ENCODE results near the gene AP3B2. TPM values are rescaled to one million over a fixed set of nuclear protein-coding genes. Genes with fewer than 3 reads are reported as not detected.

Gene AP3B2
- total and polyA plus RNA-seq, 2 donors (not counting 3 experiments of a cell fraction or from before 2014, with no cell fraction given): not detected

DNA sequence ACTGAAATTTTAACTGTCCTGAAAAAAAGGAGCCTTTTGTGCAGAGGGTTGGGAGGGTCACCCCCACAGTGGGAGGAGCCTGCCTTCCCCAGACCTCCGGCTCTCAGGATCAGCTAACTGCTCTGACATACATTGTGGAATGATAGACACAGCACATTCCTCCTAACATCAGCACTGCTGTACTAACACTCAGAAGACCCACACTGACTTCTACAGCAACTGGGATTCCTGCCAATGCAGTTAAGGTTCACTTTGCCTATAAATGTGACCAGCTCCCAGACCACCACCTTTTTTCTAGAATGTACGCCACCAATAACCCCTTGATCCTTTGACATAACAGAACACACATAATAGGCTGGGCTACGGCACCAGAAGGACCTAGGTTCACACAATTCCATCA is 65.7 kb downstream of the AP3B2 start:
- TF ChIP-seq POLR2A (IDR thresholded peaks at IDR 0.05; ENCODE audit: low read depth, low read length) (no peak), GATA2 (IDR thresholded peaks at IDR 0.05; ENCODE audit: insufficient read depth, insufficient read length, low read depth, low read length) (no peak), MYC (IDR thresholded peaks at IDR 0.05; ENCODE audit: low read depth, low read length) (no peak), EZH2 (IDR thresholded peaks at IDR 0.05; ENCODE audit: borderline replicate concordance, low read depth, low read length, severe bottlenecking) (no peak), POLR2AphosphoS5 (IDR thresholded peaks at IDR 0.05; ENCODE audit: insufficient read depth, low read depth, low read length) (no peak), FOS (IDR thresholded peaks at IDR 0.05; ENCODE audit: borderline replicate concordance, insufficient read depth, low read length) (no peak), JUN (IDR thresholded peaks at IDR 0.05; ENCODE audit: borderline replicate concordance, insufficient read depth, insufficient read length, low read depth) (no peak)
- TF ChIP-seq, protein P1, sequence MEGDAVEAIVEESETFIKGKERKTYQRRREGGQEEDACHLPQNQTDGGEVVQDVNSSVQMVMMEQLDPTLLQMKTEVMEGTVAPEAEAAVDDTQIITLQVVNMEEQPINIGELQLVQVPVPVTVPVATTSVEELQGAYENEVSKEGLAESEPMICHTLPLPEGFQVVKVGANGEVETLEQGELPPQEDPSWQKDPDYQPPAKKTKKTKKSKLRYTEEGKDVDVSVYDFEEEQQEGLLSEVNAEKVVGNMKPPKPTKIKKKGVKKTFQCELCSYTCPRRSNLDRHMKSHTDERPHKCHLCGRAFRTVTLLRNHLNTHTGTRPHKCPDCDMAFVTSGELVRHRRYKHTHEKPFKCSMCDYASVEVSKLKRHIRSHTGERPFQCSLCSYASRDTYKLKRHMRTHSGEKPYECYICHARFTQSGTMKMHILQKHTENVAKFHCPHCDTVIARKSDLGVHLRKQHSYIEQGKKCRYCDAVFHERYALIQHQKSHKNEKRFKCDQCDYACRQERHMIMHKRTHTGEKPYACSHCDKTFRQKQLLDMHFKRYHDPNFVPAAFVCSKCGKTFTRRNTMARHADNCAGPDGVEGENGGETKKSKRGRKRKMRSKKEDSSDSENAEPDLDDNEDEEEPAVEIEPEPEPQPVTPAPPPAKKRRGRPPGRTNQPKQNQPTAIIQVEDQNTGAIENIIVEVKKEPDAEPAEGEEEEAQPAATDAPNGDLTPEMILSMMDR (IDR thresholded peaks at IDR 0.05; ENCODE audit: extremely low read depth in 1 of 2, insufficient read depth in 1 of 2, low read depth in 1 of 2, low read length in 2 of 2): no peak
- TF ChIP-seq, protein P2, sequence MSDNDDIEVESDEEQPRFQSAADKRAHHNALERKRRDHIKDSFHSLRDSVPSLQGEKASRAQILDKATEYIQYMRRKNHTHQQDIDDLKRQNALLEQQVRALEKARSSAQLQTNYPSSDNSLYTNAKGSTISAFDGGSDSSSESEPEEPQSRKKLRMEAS (IDR thresholded peaks at IDR 0.05; ENCODE audit: insufficient read depth, insufficient read length): no peak
- DNase-seq (ENCODE audit: low read depth, low spot score) (no peak), FAIRE-seq (no peak)
- Histone ChIP-seq H3K27me3 (ENCODE audit: control insufficient read depth in 2 of 2, insufficient read depth in 2 of 2, low read length in 2 of 2) (peaks cover 40 to 55% of the 10 kb centered on the region in 2 experiments), H3K4me2 (ENCODE audit: insufficient read depth, low read length) (no peak overlapping the region), H3K9me3 (replicated peaks; ENCODE audit: control insufficient read depth, insufficient read depth, low read length) (no peaks in the 10 kb centered on the region), H3K4me3 (replicated peaks in 1 of 3; ENCODE audit: insufficient read depth in 1 of 3, low read depth in 1 of 3, low read length in 3 of 3) (no peak overlapping the region), H3K36me3 (ENCODE audit: control insufficient read depth in 2 of 2, extremely low read depth in 1 of 2, insufficient read depth in 2 of 2, low read length in 2 of 2) (no peaks in the 10 kb centered on the region), H3K9me1 (replicated peaks; ENCODE audit: control insufficient read depth, extremely low read depth, insufficient read depth, low read length) (no peaks in the 10 kb centered on the region), H4K20me1 (replicated peaks; ENCODE audit: control insufficient read depth, extremely low read depth, insufficient read depth, low read length) (no peaks in the 10 kb centered on the region), H3K4me1 (ENCODE audit: control insufficient read depth, extremely low read depth, insufficient read depth, low read length) (no peaks in the 10 kb centered on the region), H3K79me2 (ENCODE audit: control insufficient read depth, insufficient read depth, low read length) (no peaks in the 10 kb centered on the region), H3K9ac (replicated peaks; ENCODE audit: extremely low read depth, insufficient read depth, low read length) (no peak overlapping the region), H3K27ac (ENCODE audit: insufficient read depth, low read depth, low read length) (no peak overlapping the region), H2AFZ (ENCODE audit: low read depth, low read length) (no peak overlapping the region)
- no TSS peak for BruUV-seq (replicated peaks)
- intact Hi-C loops (cut with micrococcal nuclease) (no loop called here), dilution Hi-C loops (cut with MboI; ENCODE audit: extremely low pct_ligation_motif_present, low sequenced_read_pairs) (no loop called here)
- CTCF ChIA-PET: interaction anchor here (1.4 kb wide), 1 partner anchor 9 kb away, joined by 3 read pairs; no protein-coding TSS in a partner anchor
- POLR2A ChIA-PET: no interaction called here
